GM18505 (cell line): ENCODE results near the gene GNG12.

ENCODE experiments used
- ATAC-seq: cut with Tn5 transposase; IDR thresholded peaks from one replicate; pipeline ENCODE4 v1.9.1; 2021; ENCODE audit not compliant: unreplicated experiment
- POLR2A ChIP-seq: IDR thresholded peaks from 4 replicates; pipeline ENCODE4 v1.6.1; 2011; ENCODE audit warnings: borderline replicate concordance; ENCODE audit not compliant: insufficient read depth, insufficient read length; ENCODE audit errors: extremely low read depth

Gene GNG12

GRCh38 chr1:67814121-67814772, 19.0 kb downstream of the GNG12 start:
- no peak for TF ChIP-seq POLR2A
- no peak for ATAC-seq

GRCh38 chr1:67812226-67812625, 21.0 kb downstream of the GNG12 start:
- ATAC-seq = no peak
- no peak for TF ChIP-seq POLR2A

GRCh38 chr1:67811781-67812180, 21.5 kb downstream of the GNG12 start:
- no peak for TF ChIP-seq POLR2A

GRCh38 chr1:67809887-67810286, 23.4 kb downstream of the GNG12 start:
- ATAC-seq = no peak
- TF ChIP-seq POLR2A = no peak

More at GRCh38 chr1:67811781-67812180, 21.5 kb downstream of the GNG12 start:
- ATAC-seq = no peak

GRCh38 chr1:67807282-67807681, 26.0 kb downstream of the GNG12 start:
- TF ChIP-seq POLR2A = no peak
- ATAC-seq = no peak

- TF ChIP-seq POLR2A = no peak
- ATAC-seq = no peak
Measured at GRCh38 chr1:67804710-67805109, 28.6 kb downstream of the GNG12 start.

- ATAC-seq = no peak
- no peak for TF ChIP-seq POLR2A
Measured at GRCh38 chr1:67803380-67804279, 29.6 kb downstream of the GNG12 start.

- no peak for ATAC-seq
- no peak for TF ChIP-seq POLR2A
Measured at GRCh38 chr1:67802565-67802964, 30.7 kb downstream of the GNG12 start.

GRCh38 chr1:67801903-67802302, 31.4 kb downstream of the GNG12 start:
- no peak for ATAC-seq
- TF ChIP-seq POLR2A = no peak

GRCh38 chr1:67795179-67795912, 37.9 kb downstream of the GNG12 start:
- ATAC-seq = no peak
- no peak for TF ChIP-seq POLR2A

GRCh38 chr1:67793562-67793961, 39.7 kb downstream of the GNG12 start:
- no peak for TF ChIP-seq POLR2A
- ATAC-seq = no peak

GRCh38 chr1:67792741-67793458, 40.4 kb downstream of the GNG12 start:
- no peak for TF ChIP-seq POLR2A
- ATAC-seq = no peak

- TF ChIP-seq POLR2A = no peak
- ATAC-seq = no peak
Measured at GRCh38 chr1:67792103-67792502, 41.2 kb downstream of the GNG12 start.
